ENCODE results near the gene C1QL1. TPM values are rescaled to one million over a fixed set of nuclear protein-coding genes. Genes with fewer than 3 reads are reported as not detected.

Gene C1QL1
- total and polyA plus RNA-seq, 2 of the 13 experiments (the other 11 are each of a cell fraction or from before 2014, with no cell fraction given): 0.11 TPM

DNA sequence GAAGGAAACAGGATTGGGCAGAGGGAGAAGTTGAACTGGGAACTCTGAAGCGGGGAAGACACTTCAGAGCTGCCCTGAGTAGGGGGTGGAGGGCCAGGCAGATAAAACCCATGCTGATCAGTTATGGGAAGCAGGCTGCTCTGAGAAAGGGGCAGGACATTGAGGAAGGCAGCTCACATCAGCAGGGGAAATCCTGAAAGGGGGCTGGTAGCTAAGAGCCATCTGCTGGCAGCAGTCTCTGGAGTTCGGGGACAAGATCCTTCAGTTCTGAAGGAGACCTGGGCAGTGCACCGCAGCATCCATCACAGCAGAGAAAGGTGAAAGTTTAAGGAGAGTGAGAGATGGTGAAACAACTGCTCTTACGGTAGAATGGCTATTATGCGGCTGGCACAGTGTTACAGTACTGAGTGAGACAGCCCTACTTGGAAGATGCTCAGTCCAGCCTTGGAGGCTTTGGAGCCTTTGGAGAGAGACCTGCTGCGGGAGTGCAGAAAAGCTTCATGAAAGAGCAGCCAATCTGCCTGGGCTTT, 15.1 kb downstream of the C1QL1 start:
- Histone ChIP-seq H2AFZ (ENCODE audit: low read length) (no peak overlapping the region), H3K79me2 (ENCODE audit: insufficient read depth, low read length) (no peaks in the 10 kb centered on the region), H3K4me1 (ENCODE audit: insufficient read depth, low read length) (peaks cover 40% of the 10 kb centered on the region), H3K9me3 (ENCODE audit: low read length) (no peaks in the 10 kb centered on the region), H4K20me1 (ENCODE audit: insufficient read depth, low read length) (no peaks in the 10 kb centered on the region), H3K27me3 (ENCODE audit: control insufficient read depth in 1 of 2, insufficient read depth in 2 of 2, low read length in 2 of 2) (0 out of 5 replicates have a peak, but pooled peaks cover 0 to 4% of the 10 kb centered on the region in 2 experiments), H3K27ac (ENCODE audit: extremely low read length, insufficient read depth, low read length) (no peak overlapping the region), H3K9ac (ENCODE audit: insufficient read depth, low read depth, low read length) (no peak overlapping the region), H3K4me3 (replicated peaks in 1 of 3; ENCODE audit: insufficient read depth in 1 of 3, low read depth in 2 of 3, low read length in 3 of 3) (no peak overlapping the region), H3K4me2 (ENCODE audit: low read depth, low read length) (no peak overlapping the region), H3K36me3 (replicated peaks in 1 of 2; ENCODE audit: control insufficient read depth in 1 of 2, insufficient read depth in 2 of 2, low read length in 2 of 2) (no peaks in the 10 kb centered on the region)
- FAIRE-seq: no peak
- no TSS peak for BruUV-seq (replicated peaks)
- DNase-seq (ENCODE audit: low spot score): no peak
- in situ Hi-C loops (cut with HindIII; ENCODE audit: extremely low pct_ligation_motif_present, low pct_unique_long_range_greater_than_20kb): no loop called here
- no peak for ATAC-seq
- WGBS (ENCODE audit: low lambda C conversion rate): 48% methylated on average over 6 of the region's 6 CpGs
- ChIA-PET CTCF (ENCODE audit: low intra/inter-chr PET ratio, low total read pairs) (no interaction called here), POLR2A (interaction anchor here (1.2 kb wide), 1 partner anchor 15 kb away, joined by 3 read pairs; the partner anchor contains the start of gene C1QL1)
- intact Hi-C loops (cut with micrococcal nuclease; ENCODE audit: unreplicated experiment): no loop called here
- TF ChIP-seq ZNF317 (CRISPR knock-in tag; IDR thresholded peaks at IDR 0.05) (no peak), ZNF326 (CRISPR knock-in tag; IDR thresholded peaks at IDR 0.05; ENCODE audit: borderline replicate concordance) (no peak), RFXAP (CRISPR knock-in tag; IDR thresholded peaks at IDR 0.05; ENCODE audit: borderline replicate concordance) (no peak), KDM3A (CRISPR knock-in tag; IDR thresholded peaks at IDR 0.05; ENCODE audit: low read depth) (no peak)
- TF ChIP-seq, protein P1, sequence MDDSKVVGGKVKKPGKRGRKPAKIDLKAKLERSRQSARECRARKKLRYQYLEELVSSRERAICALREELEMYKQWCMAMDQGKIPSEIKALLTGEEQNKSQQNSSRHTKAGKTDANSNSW (CRISPR knock-in tag; IDR thresholded peaks at IDR 0.05; ENCODE audit: borderline replicate concordance): no peak
- TF ChIP-seq, protein P2, sequence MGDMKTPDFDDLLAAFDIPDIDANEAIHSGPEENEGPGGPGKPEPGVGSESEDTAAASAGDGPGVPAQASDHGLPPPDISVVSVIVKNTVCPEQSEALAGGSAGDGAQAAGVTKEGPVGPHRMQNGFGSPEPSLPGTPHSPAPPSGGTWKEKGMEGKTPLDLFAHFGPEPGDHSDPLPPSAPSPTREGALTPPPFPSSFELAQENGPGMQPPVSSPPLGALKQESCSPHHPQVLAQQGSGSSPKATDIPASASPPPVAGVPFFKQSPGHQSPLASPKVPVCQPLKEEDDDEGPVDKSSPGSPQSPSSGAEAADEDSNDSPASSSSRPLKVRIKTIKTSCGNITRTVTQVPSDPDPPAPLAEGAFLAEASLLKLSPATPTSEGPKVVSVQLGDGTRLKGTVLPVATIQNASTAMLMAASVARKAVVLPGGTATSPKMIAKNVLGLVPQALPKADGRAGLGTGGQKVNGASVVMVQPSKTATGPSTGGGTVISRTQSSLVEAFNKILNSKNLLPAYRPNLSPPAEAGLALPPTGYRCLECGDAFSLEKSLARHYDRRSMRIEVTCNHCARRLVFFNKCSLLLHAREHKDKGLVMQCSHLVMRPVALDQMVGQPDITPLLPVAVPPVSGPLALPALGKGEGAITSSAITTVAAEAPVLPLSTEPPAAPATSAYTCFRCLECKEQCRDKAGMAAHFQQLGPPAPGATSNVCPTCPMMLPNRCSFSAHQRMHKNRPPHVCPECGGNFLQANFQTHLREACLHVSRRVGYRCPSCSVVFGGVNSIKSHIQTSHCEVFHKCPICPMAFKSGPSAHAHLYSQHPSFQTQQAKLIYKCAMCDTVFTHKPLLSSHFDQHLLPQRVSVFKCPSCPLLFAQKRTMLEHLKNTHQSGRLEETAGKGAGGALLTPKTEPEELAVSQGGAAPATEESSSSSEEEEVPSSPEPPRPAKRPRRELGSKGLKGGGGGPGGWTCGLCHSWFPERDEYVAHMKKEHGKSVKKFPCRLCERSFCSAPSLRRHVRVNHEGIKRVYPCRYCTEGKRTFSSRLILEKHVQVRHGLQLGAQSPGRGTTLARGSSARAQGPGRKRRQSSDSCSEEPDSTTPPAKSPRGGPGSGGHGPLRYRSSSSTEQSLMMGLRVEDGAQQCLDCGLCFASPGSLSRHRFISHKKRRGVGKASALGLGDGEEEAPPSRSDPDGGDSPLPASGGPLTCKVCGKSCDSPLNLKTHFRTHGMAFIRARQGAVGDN (CRISPR knock-in tag; IDR thresholded peaks at IDR 0.05): no peak
- TF ChIP-seq, protein P3, sequence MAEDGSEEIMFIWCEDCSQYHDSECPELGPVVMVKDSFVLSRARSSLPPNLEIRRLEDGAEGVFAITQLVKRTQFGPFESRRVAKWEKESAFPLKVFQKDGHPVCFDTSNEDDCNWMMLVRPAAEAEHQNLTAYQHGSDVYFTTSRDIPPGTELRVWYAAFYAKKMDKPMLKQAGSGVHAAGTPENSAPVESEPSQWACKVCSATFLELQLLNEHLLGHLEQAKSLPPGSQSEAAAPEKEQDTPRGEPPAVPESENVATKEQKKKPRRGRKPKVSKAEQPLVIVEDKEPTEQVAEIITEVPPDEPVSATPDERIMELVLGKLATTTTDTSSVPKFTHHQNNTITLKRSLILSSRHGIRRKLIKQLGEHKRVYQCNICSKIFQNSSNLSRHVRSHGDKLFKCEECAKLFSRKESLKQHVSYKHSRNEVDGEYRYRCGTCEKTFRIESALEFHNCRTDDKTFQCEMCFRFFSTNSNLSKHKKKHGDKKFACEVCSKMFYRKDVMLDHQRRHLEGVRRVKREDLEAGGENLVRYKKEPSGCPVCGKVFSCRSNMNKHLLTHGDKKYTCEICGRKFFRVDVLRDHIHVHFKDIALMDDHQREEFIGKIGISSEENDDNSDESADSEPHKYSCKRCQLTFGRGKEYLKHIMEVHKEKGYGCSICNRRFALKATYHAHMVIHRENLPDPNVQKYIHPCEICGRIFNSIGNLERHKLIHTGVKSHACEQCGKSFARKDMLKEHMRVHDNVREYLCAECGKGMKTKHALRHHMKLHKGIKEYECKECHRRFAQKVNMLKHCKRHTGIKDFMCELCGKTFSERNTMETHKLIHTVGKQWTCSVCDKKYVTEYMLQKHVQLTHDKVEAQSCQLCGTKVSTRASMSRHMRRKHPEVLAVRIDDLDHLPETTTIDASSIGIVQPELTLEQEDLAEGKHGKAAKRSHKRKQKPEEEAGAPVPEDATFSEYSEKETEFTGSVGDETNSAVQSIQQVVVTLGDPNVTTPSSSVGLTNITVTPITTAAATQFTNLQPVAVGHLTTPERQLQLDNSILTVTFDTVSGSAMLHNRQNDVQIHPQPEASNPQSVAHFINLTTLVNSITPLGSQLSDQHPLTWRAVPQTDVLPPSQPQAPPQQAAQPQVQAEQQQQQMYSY (CRISPR knock-in tag; IDR thresholded peaks at IDR 0.05): no peak
- TF ChIP-seq, protein P4, sequence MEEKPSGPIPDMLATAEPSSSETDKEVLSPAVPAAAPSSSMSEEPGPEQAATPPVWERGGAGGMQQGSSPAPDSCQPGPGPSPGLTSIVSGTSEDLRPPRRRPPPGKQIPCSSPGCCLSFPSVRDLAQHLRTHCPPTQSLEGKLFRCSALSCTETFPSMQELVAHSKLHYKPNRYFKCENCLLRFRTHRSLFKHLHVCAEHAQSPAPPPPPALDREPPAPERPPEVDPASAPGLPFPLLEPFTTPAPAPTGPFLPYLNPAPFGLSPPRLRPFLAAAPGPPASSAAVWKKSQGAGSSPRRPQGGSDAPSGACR (CRISPR knock-in tag; IDR thresholded peaks at IDR 0.05): no peak
- TF ChIP-seq, protein P5, sequence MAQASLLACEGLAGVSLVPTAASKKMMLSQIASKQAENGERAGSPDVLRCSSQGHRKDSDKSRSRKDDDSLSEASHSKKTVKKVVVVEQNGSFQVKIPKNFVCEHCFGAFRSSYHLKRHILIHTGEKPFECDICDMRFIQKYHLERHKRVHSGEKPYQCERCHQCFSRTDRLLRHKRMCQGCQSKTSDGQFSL (CRISPR knock-in tag; IDR thresholded peaks at IDR 0.05): no peak

Measured in HepG2 (cell line).